Upper lobe of left lung (tissue), 6 donors: Measurements from ENCODE around the gene TCTN2. TPM values are rescaled to one million over a fixed set of nuclear protein-coding genes. Genes with fewer than 3 reads are reported as not detected.

Source experiments
- ATAC-seq, 2 donors: fragments of 200-7000 bp; cut with Tn5 transposase; one replicate each; pipeline ENCODE4 v1.9.1; 2022; ENCODE audit warnings: mild to moderate bottlenecking in 2 of 2, moderate library complexity in 2 of 2; ENCODE audit not compliant: low FRiP score in 2 of 2
- DNase-seq, 2 donors: peaks; one replicate each; pipeline ENCODE4 v3.0.0-alpha.2; 2019 to 2020
- H3K27ac ChIP-seq, 4 donors: fragments of 200-600 bp; sonication (generic); one replicate each; pipeline ENCODE4 v1.5.1; 2016 to 2019
- H3K27me3 ChIP-seq, 4 donors: fragments of 200-600 bp; sonication (generic); one replicate each; pipeline ENCODE4 v1.5.1; 2017 to 2019
- H3K36me3 ChIP-seq, 4 donors: fragments of 200-600 bp; sonication (generic); one replicate each; pipeline ENCODE4 v1.5.1; 2016 to 2019
- H3K4me1 ChIP-seq, 4 donors: fragments of 200-600 bp; sonication (generic); one replicate each; pipeline ENCODE4 v1.5.1; 2018 to 2019
- H3K4me3 ChIP-seq, 4 donors: fragments of 200-600 bp; sonication (generic); one replicate each; pipeline ENCODE4 v1.5.1; 2017 to 2019; ENCODE audit warnings: mild to moderate bottlenecking in 2 of 4, moderate library complexity in 1 of 4
- H3K9me3 ChIP-seq, 4 donors: fragments of 200-600 bp; sonication (generic); one replicate each; pipeline ENCODE4 v1.5.1; 2018 to 2019
- EP300 ChIP-seq, 4 donors: sonication (generic); formaldehyde crosslinking; IDR thresholded peaks; one replicate each; pipeline ENCODE4 v1.5.1; 2017; ENCODE audit warnings: antibody characterized with exemption in 4 of 4, control low read depth in 2 of 4
- POLR2A ChIP-seq, 4 donors: fragments of 450-650 bp; IDR thresholded peaks; one replicate each; pipeline ENCODE4 v1.5.1; 2016 to 2017; ENCODE audit warnings: antibody characterized with exemption in 4 of 4, mild to moderate bottlenecking in 2 of 4
- POLR2AphosphoS5 ChIP-seq, 2 donors: sonication (generic); formaldehyde crosslinking; IDR thresholded peaks; one replicate each; pipeline ENCODE4 v1.5.1; 2017; ENCODE audit warnings: antibody characterized with exemption in 2 of 2
- WGBS, 2 donors: methylation state at CpG; one replicate each; pipeline ENCODE4 v1.1.5; 2017 to 2018; 5-methylcytosine and 5-hydroxymethylcytosine counted together
- total RNA-seq, 6 donors: library from RNA; depleted of rRNA in 4 of 6; stranded (reverse); fragments of >200 nt in 4 of 6; gene quantifications; one replicate each; pipeline versions ENCODE4 v1.1.0 to v1.2.1, GENCODE V29; 2016 to 2021
- TF ChIP-seq, protein P1 (sequence below), 6 experiments: fragments of 450-650 bp in 4 of 6; fragments of 200-600 bp in 2 of 6; sonication (generic) in 2 of 6; IDR thresholded peaks; one replicate each; pipeline ENCODE4 v1.5.1; 2016 to 2019; ENCODE audit warnings: antibody characterized with exemption in 6 of 6
- donor health status: DM: no; HTN: no; CAD: no; lungs with moderate emphysema.
- donor health status: DM: no; HTN: yes; CAD: no; lungs with severe emphysema.

The TCTN2 gene
- total RNA-seq, 6 donors from 2014 or later = 8.4 to 22.3 (median 14.8) TPM

- Histone ChIP-seq H3K9me3 (no peaks in the 10 kb centered on the region), H3K4me1 (peaks cover 8 to 13% (median 10%) of the 10 kb centered on the region in 4 donors), H3K4me3 (peak overlapping the region in 3 of 4 donors; percentile 73 to 97 (median 89)), H3K27ac (peak overlapping the region in 1 of 4 donors; percentile 63), H3K27me3 (no peaks in the 10 kb centered on the region), H3K36me3 (peaks cover 0 to 16% (median 10%) of the 10 kb centered on the region in 4 donors)
- no peak for TF ChIP-seq POLR2A (IDR thresholded peaks at IDR 0.05)
- ATAC-seq (no peak), DNase-seq (no peak)
- WGBS, 2 donors = 61 to 70% methylated on average over 6 of the region's 6 CpGs
Observed at GRCh38 chr12:123671876-123672275, 963 bp downstream of the TCTN2 start.

DNA sequence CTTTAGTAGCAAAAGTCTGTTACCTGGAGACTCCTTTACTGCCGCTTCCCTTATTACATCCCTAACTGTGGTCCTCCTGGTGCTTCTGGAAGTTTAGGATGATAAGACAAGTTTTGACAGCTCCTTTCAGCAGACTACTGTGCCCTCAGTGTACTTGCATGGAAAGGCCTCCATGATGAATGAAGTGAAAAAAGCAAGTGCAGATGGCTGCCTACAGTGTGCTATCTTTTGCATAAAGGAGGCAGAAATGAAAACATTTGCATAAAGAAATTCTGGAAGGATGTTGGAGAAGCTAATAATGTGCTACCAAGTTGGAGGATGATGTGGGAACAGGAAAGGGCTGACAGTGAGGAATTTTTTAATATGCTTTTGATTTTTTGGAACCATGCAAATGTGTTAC is 4.5 kb downstream of the TCTN2 start:
- Histone ChIP-seq H3K36me3 (peaks cover 0 to 31% (median 11%) of the 10 kb centered on the region in 4 donors), H3K4me3 (no peak overlapping the region), H3K4me1 (peaks cover 8 to 13% (median 9%) of the 10 kb centered on the region in 4 donors), H3K27me3 (no peaks in the 10 kb centered on the region), H3K9me3 (no peaks in the 10 kb centered on the region), H3K27ac (no peak overlapping the region)
- DNase-seq (no peak), ATAC-seq (no peak)
- TF ChIP-seq EP300 (IDR thresholded peaks at IDR 0.05) = no peak
- TF ChIP-seq, protein P1, sequence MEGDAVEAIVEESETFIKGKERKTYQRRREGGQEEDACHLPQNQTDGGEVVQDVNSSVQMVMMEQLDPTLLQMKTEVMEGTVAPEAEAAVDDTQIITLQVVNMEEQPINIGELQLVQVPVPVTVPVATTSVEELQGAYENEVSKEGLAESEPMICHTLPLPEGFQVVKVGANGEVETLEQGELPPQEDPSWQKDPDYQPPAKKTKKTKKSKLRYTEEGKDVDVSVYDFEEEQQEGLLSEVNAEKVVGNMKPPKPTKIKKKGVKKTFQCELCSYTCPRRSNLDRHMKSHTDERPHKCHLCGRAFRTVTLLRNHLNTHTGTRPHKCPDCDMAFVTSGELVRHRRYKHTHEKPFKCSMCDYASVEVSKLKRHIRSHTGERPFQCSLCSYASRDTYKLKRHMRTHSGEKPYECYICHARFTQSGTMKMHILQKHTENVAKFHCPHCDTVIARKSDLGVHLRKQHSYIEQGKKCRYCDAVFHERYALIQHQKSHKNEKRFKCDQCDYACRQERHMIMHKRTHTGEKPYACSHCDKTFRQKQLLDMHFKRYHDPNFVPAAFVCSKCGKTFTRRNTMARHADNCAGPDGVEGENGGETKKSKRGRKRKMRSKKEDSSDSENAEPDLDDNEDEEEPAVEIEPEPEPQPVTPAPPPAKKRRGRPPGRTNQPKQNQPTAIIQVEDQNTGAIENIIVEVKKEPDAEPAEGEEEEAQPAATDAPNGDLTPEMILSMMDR (IDR thresholded peaks at IDR 0.05) = no peak
- no peak for TF ChIP-seq POLR2A (IDR thresholded peaks at IDR 0.05)
- TF ChIP-seq POLR2AphosphoS5 (IDR thresholded peaks at IDR 0.05) = no peak
- 100% methylated on average over 1 of the region's 1 CpG for WGBS, 2 donors

DNA sequence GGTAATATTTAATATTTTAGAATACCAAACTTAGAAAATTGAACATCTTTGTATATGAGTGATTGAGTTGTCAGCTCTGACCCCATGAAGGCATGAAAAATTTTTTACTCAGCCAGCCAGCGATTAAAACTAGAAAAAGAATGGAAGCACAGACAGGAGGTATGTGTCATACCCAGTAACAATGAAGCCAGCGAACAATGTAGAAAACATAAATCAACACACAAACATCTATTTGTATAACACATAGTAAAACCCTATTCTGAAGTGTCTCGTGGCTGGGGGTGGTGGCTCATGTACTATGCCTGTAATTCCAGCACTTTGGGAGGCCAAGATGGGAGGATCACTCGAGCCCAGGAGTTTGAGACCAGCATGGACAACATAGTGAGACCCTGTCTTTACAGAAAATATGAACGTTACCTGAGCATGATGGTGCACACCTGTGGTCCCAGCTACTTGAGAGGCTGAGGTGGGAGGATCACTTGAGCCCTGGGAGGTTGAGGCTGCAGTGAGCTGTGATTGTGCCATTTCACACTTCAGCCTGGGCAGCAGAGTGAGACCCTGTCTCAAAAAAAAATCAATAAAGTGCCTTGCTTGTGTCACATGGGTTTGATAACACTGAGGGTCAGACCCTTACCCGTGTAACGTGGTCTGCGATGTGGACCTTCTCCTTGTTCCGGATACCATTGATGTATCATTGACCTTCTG is 5.9 kb downstream of the TCTN2 start:
- WGBS, 2 donors = 83 to 85% methylated on average over 9 of the region's 9 CpGs
- DNase-seq (no peak), ATAC-seq (no peak)
- no peaks in the 10 kb centered on the region for H3K27me3 ChIP-seq
- TF ChIP-seq POLR2AphosphoS5 (IDR thresholded peaks at IDR 0.05) = no peak
- TF ChIP-seq, protein P1 (IDR thresholded peaks at IDR 0.05) = no peak
- TF ChIP-seq EP300 (IDR thresholded peaks at IDR 0.05) = no peak
- TF ChIP-seq POLR2A (IDR thresholded peaks at IDR 0.05) = no peak
- H3K27ac ChIP-seq = no peak overlapping the region
- no peaks in the 10 kb centered on the region for H3K9me3 ChIP-seq
- no peak overlapping the region for H3K4me3 ChIP-seq
- peaks cover 0 to 41% (median 16%) of the 10 kb centered on the region in 4 donors for H3K36me3 ChIP-seq
- H3K4me1 ChIP-seq = peaks cover 3 to 7% (median 4%) of the 10 kb centered on the region in 4 donors

GRCh38 chr12:123678981-123679380 is 8.1 kb downstream of the TCTN2 start:
- ATAC-seq (no peak), DNase-seq (no peak)
- H3K4me3 ChIP-seq = no peak overlapping the region
- WGBS, 2 donors = 97% methylated on average over 10 of the region's 10 CpGs
- H3K27ac ChIP-seq = no peak overlapping the region
- H3K4me1 ChIP-seq = no peaks in the 10 kb centered on the region
- H3K9me3 ChIP-seq = no peaks in the 10 kb centered on the region
- H3K27me3 ChIP-seq = no peaks in the 10 kb centered on the region
- peaks cover 0 to 39% (median 14%) of the 10 kb centered on the region in 4 donors for H3K36me3 ChIP-seq
- TF ChIP-seq, protein P1 (IDR thresholded peaks at IDR 0.05) = no peak
- TF ChIP-seq EP300 (IDR thresholded peaks at IDR 0.05) (no peak), POLR2A (IDR thresholded peaks at IDR 0.05) (no peak), POLR2AphosphoS5 (IDR thresholded peaks at IDR 0.05) (no peak)

- WGBS, 2 donors = 65 to 81% methylated on average over 2 of the region's 2 CpGs
- no peak for TF ChIP-seq POLR2A (IDR thresholded peaks at IDR 0.05)
- no peak for TF ChIP-seq POLR2AphosphoS5 (IDR thresholded peaks at IDR 0.05)
- TF ChIP-seq, protein P1 (IDR thresholded peaks at IDR 0.05) = no peak
- no peak for TF ChIP-seq EP300 (IDR thresholded peaks at IDR 0.05)
- DNase-seq = no peak
- Histone ChIP-seq H3K27me3 (no peaks in the 10 kb centered on the region), H3K9me3 (no peaks in the 10 kb centered on the region), H3K4me1 (no peaks in the 10 kb centered on the region), H3K27ac (no peak overlapping the region), H3K36me3 (peaks cover 0 to 42% (median 14%) of the 10 kb centered on the region in 4 donors), H3K4me3 (no peak overlapping the region)
- ATAC-seq = no peak
Observed at GRCh38 chr12:123681605-123682004, 10.7 kb downstream of the TCTN2 start.
